ENCODE data around the gene NT5C2. TPM values are rescaled to one million over a fixed set of nuclear protein-coding genes. Genes with fewer than 3 reads are reported as not detected.
"Not testable (repeated sequence)": the region's sequence is repeated elsewhere in the genome, so short reads cannot be mapped to it uniquely, and the experiment has no call there.

NT5C2 gene
- total RNA-seq, 1 donor from 2014 or later: 158 TPM

DNA sequence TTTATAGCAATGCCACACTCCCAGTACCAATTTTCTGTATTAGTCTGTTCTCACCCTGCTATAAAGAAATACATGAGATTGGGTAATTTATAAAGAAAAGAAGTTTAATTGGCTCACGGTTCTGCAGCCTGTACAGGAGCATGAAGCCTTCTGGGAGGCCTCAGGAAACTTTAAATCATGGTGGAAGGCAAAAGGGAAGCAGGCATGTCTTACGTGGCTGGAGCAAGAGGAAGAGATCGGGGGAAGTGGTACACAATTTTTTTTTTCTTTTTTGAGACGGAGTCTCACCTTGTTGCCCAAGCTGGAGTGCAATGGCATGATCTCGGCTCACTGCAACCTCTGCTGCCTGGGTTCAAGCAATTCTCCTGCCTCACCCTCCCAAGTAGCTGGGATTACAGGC, 31.6 kb upstream of the NT5C2 start:
- H3K27me3 ChIP-seq (ENCODE audit: control insufficient read depth in 3 of 3, insufficient read depth in 3 of 3, low read length in 3 of 3); H3K27ac ChIP-seq (ENCODE audit: low read depth, low read length); H3K9me3 ChIP-seq (ENCODE audit: control insufficient read depth in 3 of 3, low read length in 3 of 3); H3K4me3 ChIP-seq (ENCODE audit: low read length in 3 of 3); H3K9ac ChIP-seq (ENCODE audit: low read depth in 1 of 3, low read length in 3 of 3); H3K36me3 ChIP-seq (ENCODE audit: control insufficient read depth in 3 of 3, insufficient read depth in 3 of 3, low read length in 3 of 3): not testable (repeated sequence)
- H3K4me1 ChIP-seq (ENCODE audit: control insufficient read depth in 3 of 3, insufficient read depth in 3 of 3, low read length in 3 of 3): peaks cover 6 to 21% (median 16%) of the 10 kb centered on the region in 3 donors

DNA sequence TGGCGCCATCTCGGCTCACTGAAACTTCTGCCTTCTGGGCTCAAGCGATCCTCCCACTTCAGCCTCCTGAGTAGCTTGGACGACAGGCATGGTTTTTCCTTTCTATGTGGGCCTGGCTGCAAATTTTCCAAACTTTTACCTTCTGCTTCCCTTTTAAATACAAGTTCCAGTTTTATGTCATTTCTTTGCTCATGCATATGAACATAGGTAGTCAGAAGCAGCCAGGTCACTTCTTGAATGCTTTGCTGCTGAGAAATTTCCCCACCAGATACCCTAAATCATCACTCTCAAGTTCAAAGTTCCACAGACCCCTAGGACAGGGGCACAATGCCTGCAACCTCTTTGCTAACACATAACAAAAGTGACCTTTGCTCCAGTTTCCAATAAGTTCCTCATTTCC, 31.1 kb upstream of the NT5C2 start:
- peaks cover 5 to 18% (median 14%) of the 10 kb centered on the region in 3 donors for H3K4me1 ChIP-seq (ENCODE audit: control insufficient read depth in 3 of 3, insufficient read depth in 3 of 3, low read length in 3 of 3)
- H3K27ac ChIP-seq (ENCODE audit: low read depth, low read length): no peak overlapping the region
- no peaks in the 10 kb centered on the region for H3K27me3 ChIP-seq (ENCODE audit: control insufficient read depth in 3 of 3, insufficient read depth in 3 of 3, low read length in 3 of 3)
- H3K36me3 ChIP-seq (ENCODE audit: control insufficient read depth in 3 of 3, insufficient read depth in 3 of 3, low read length in 3 of 3): no peaks in the 10 kb centered on the region
- H3K9me3 ChIP-seq (ENCODE audit: control insufficient read depth in 3 of 3, low read length in 3 of 3): peaks cover 0 to 5% (median 0%) of the 10 kb centered on the region in 3 donors
- no peak overlapping the region for H3K4me3 ChIP-seq (ENCODE audit: low read length in 3 of 3)
- no peak overlapping the region for H3K9ac ChIP-seq (ENCODE audit: low read depth in 1 of 3, low read length in 3 of 3)

DNA sequence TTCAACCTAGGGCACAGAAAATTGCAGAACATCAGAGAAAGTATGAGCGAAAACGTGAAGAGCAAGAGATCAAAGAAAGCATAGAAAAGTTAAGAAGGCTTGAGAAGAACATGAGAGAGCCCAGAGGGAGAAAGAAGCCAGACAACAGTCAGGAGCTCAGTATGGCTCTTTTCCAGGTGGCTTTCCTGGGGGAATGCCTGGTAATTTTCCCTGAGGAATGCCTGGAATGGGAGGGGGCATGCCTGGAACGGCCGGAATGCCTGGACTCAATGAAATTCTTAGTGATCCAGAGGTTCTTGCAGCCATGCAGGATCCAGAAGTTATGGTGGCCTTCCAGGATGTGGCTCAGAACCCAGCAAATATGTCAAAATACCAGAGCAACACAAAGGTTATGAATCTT, 23.3 kb upstream of the NT5C2 start:
- not testable (repeated sequence) for H3K36me3 ChIP-seq (ENCODE audit: control insufficient read depth in 3 of 3, insufficient read depth in 3 of 3, low read length in 3 of 3); H3K9me3 ChIP-seq (ENCODE audit: control insufficient read depth in 3 of 3, low read length in 3 of 3); H3K4me1 ChIP-seq (ENCODE audit: control insufficient read depth in 3 of 3, insufficient read depth in 3 of 3, low read length in 3 of 3); H3K27me3 ChIP-seq (ENCODE audit: control insufficient read depth in 3 of 3, insufficient read depth in 3 of 3, low read length in 3 of 3); H3K4me3 ChIP-seq (ENCODE audit: low read length in 3 of 3); H3K9ac ChIP-seq (ENCODE audit: low read depth in 1 of 3, low read length in 3 of 3); H3K27ac ChIP-seq (ENCODE audit: low read depth, low read length)

DNA sequence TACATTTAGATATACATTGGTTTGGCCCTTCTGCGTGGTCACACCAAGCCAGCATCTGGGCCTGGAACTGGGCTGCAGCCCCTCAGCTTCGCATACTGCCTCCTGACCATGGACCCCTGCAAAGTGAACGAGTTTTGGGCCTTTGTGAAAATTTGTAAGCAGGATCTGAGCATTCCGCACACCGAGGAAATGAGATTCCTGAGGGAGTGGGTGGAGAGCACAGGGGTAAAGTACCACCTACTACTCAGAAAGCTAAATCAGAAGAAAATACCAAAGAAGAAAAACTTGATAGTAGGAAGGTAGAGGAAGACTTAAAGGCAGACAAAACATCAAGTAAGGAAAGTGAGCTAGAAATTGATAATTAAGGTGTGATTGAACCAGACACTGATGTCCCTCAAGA, 22.5 kb upstream of the NT5C2 start:
- H3K36me3 ChIP-seq (ENCODE audit: control insufficient read depth in 3 of 3, insufficient read depth in 3 of 3, low read length in 3 of 3): no peaks in the 10 kb centered on the region

DNA sequence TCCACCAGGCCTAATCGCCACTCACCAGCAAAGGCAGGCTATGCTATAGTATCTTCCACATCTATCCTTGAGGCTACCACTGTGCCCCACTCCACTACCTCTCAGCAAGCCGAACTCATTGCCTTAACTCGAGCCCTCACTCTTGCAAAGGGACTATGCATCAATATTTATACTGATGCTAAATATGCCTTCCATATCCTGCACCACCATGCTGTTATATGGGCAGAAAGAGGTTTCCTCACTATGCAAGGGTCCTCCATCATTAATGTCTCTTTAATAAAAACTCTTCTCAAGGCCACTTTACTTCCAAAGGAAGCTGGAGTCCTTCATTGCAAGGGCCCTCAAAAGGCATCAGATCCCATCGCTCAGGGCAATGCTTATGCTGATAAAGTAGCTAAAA, 17.2 kb upstream of the NT5C2 start:
- H3K9ac ChIP-seq (ENCODE audit: low read depth in 1 of 3, low read length in 3 of 3); H3K4me3 ChIP-seq (ENCODE audit: low read length in 3 of 3); H3K27ac ChIP-seq (ENCODE audit: low read depth, low read length); H3K9me3 ChIP-seq (ENCODE audit: control insufficient read depth in 3 of 3, low read length in 3 of 3); H3K27me3 ChIP-seq (ENCODE audit: control insufficient read depth in 3 of 3, insufficient read depth in 3 of 3, low read length in 3 of 3); H3K4me1 ChIP-seq (ENCODE audit: control insufficient read depth in 3 of 3, insufficient read depth in 3 of 3, low read length in 3 of 3); H3K36me3 ChIP-seq (ENCODE audit: control insufficient read depth in 3 of 3, insufficient read depth in 3 of 3, low read length in 3 of 3): not testable (repeated sequence)

More for the DNA sequence above, 22.5 kb upstream of the NT5C2 start:
- H3K9ac ChIP-seq (ENCODE audit: low read depth in 1 of 3, low read length in 3 of 3): no peak overlapping the region
- H3K9me3 ChIP-seq (ENCODE audit: control insufficient read depth in 3 of 3, low read length in 3 of 3): no peaks in the 10 kb centered on the region
- no peaks in the 10 kb centered on the region for H3K27me3 ChIP-seq (ENCODE audit: control insufficient read depth in 3 of 3, insufficient read depth in 3 of 3, low read length in 3 of 3)
- H3K4me3 ChIP-seq (ENCODE audit: low read length in 3 of 3): no peak overlapping the region
- no peak overlapping the region for H3K27ac ChIP-seq (ENCODE audit: low read depth, low read length)
- H3K4me1 ChIP-seq (ENCODE audit: control insufficient read depth in 3 of 3, insufficient read depth in 3 of 3, low read length in 3 of 3): peaks cover 2 to 6% (median 3%) of the 10 kb centered on the region in 3 donors

DNA sequence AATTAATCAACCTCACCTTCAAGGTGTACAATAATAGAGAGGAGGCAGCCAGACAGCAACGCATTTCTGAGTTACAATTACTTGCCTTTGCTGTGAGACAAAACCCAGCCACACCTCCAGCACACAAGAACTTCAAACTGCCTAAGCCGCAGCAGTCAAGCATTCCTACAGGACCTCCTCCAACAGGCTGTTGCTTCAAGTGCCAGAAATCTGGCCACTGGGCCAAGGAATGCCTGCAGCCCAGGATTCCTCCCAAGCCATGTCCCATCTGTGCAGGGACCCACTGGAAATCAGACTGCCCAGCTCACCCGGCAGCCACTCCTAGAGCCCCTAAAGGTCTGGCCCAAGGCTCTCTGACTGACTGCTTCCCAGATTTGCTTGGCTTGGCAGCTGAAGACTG, 14.6 kb upstream of the NT5C2 start:
- not testable (repeated sequence) for H3K4me3 ChIP-seq (ENCODE audit: low read length in 3 of 3); H3K36me3 ChIP-seq (ENCODE audit: control insufficient read depth in 3 of 3, insufficient read depth in 3 of 3, low read length in 3 of 3); H3K9me3 ChIP-seq (ENCODE audit: control insufficient read depth in 3 of 3, low read length in 3 of 3); H3K27ac ChIP-seq (ENCODE audit: low read depth, low read length); H3K27me3 ChIP-seq (ENCODE audit: control insufficient read depth in 3 of 3, insufficient read depth in 3 of 3, low read length in 3 of 3); H3K9ac ChIP-seq (ENCODE audit: low read depth in 1 of 3, low read length in 3 of 3); H3K4me1 ChIP-seq (ENCODE audit: control insufficient read depth in 3 of 3, insufficient read depth in 3 of 3, low read length in 3 of 3)

DNA sequence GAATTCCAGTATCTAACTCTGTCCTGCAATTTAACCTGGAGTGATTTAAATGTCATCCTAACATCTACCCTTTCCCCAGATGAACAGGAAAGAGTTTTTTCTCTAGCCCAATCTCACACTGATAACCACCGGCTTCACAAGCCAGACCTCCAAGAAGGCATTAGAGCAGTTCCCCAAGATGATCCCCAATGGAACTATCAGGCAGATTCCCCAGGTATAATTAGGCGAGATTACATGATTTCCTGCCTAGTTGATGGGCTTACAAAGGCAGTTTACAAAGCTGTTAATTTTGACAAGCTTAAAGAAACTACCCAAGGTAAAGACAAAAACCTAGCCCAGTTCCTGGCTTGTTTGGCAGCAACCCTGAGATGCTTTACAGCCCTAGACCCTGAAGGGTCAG, 14.1 kb upstream of the NT5C2 start:
- Histone ChIP-seq H3K4me3 (ENCODE audit: low read length in 3 of 3) (no peak overlapping the region), H3K27me3 (ENCODE audit: control insufficient read depth in 3 of 3, insufficient read depth in 3 of 3, low read length in 3 of 3) (no peaks in the 10 kb centered on the region), H3K4me1 (ENCODE audit: control insufficient read depth in 3 of 3, insufficient read depth in 3 of 3, low read length in 3 of 3) (peaks cover 0 to 9% (median 3%) of the 10 kb centered on the region in 3 donors), H3K9ac (ENCODE audit: low read depth in 1 of 3, low read length in 3 of 3) (no peak overlapping the region), H3K9me3 (ENCODE audit: control insufficient read depth in 3 of 3, low read length in 3 of 3) (no peaks in the 10 kb centered on the region), H3K27ac (ENCODE audit: low read depth, low read length) (no peak overlapping the region), H3K36me3 (ENCODE audit: control insufficient read depth in 3 of 3, insufficient read depth in 3 of 3, low read length in 3 of 3) (no peaks in the 10 kb centered on the region)

DNA sequence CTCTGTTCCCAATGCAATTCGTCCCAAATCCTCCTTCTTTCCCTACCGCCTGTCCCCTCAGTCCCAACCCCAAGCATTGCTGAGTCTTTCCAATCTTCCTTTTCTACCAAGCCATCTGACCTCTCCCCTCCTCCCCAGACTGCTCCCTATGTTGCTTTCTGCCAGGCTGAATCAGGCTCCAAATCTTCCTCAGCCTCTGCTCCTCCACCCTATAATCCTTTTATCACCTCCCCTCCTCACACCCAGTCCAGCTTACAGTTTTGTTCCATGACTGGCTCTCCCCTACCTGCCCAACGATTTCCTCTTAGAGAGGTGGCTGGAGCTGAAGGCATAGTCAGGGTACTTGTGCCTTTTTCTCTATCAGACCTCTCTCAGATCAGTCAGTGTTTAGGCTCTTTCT, 13.6 kb upstream of the NT5C2 start:
- not testable (repeated sequence) for H3K4me3 ChIP-seq (ENCODE audit: low read length in 3 of 3); H3K36me3 ChIP-seq (ENCODE audit: control insufficient read depth in 3 of 3, insufficient read depth in 3 of 3, low read length in 3 of 3); H3K27ac ChIP-seq (ENCODE audit: low read depth, low read length); H3K4me1 ChIP-seq (ENCODE audit: control insufficient read depth in 3 of 3, insufficient read depth in 3 of 3, low read length in 3 of 3); H3K27me3 ChIP-seq (ENCODE audit: control insufficient read depth in 3 of 3, insufficient read depth in 3 of 3, low read length in 3 of 3); H3K9ac ChIP-seq (ENCODE audit: low read depth in 1 of 3, low read length in 3 of 3); H3K9me3 ChIP-seq (ENCODE audit: control insufficient read depth in 3 of 3, low read length in 3 of 3)

DNA sequence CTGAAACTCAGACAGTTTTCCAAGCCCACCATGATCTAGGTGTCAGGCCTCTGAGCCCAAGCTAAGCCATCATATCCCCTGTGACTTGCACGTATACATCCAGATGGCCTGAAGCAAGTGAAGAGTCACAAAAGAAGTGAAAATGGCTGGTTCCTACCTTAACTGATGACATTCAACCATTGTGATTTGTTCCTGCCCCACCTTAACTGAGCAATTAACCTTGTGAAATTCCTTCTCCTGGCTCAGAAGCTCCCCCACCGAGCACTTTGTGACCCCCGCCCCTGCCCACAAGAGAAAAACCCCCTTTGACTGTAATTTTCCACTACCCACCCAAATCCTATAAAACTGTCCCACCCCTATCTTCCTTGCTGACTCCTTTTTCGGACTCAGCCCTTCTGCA, 12.3 kb upstream of the NT5C2 start:
- not testable (repeated sequence) for H3K27ac ChIP-seq (ENCODE audit: low read depth, low read length); H3K9me3 ChIP-seq (ENCODE audit: control insufficient read depth in 3 of 3, low read length in 3 of 3); H3K4me3 ChIP-seq (ENCODE audit: low read length in 3 of 3); H3K27me3 ChIP-seq (ENCODE audit: control insufficient read depth in 3 of 3, insufficient read depth in 3 of 3, low read length in 3 of 3); H3K4me1 ChIP-seq (ENCODE audit: control insufficient read depth in 3 of 3, insufficient read depth in 3 of 3, low read length in 3 of 3); H3K9ac ChIP-seq (ENCODE audit: low read depth in 1 of 3, low read length in 3 of 3); H3K36me3 ChIP-seq (ENCODE audit: control insufficient read depth in 3 of 3, insufficient read depth in 3 of 3, low read length in 3 of 3)

DNA sequence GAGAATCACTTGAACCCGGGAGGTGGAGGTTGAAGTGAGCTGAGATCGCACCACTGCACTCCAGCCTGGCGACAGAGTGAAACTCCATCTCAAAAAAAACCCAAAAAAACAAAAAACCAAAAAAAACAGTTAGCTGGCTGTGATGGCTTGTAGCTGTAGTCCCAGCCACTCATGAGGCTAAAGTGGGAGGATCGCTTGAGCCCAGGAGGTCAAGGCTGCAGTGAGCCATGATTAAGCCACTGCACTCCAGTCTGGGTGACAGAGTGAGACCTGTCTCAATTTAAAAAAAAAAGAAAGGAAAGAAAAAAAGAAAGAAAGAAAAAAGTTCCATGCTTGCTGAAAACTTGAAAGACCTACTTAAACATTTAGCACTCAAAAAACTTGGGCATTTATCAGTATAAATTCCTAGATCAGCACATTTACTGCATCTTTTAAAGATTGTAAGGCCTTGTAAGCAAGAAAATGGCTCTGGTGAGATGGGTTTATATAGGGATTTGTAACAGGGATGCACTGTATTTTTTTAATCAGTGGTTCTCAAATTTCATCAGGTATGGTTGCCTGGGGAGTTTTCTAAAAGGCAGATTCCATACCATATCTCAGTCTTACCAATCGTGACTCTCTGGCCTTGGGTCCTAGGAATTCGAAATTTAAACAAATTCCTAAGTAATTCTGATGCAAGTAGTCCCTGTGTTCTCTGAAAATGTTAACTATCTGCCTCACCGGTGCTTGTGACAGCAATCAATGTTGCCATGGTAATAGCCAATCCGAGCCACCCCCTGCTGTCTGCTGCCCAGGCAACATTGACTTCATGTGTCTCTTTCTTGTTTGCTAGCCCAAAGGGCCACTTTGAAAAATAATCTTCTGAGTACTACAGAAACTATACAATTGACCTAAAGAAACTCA, 11.5 kb upstream of the NT5C2 start:
- no peak overlapping the region for H3K27ac ChIP-seq (ENCODE audit: low read depth, low read length)
- H3K4me3 ChIP-seq (ENCODE audit: low read length in 3 of 3): no peak overlapping the region
- no peaks in the 10 kb centered on the region for H3K9me3 ChIP-seq (ENCODE audit: control insufficient read depth in 3 of 3, low read length in 3 of 3)
- H3K9ac ChIP-seq (ENCODE audit: low read depth in 1 of 3, low read length in 3 of 3): no peak overlapping the region
- H3K27me3 ChIP-seq (ENCODE audit: control insufficient read depth in 3 of 3, insufficient read depth in 3 of 3, low read length in 3 of 3): no peaks in the 10 kb centered on the region
- H3K36me3 ChIP-seq (ENCODE audit: control insufficient read depth in 3 of 3, insufficient read depth in 3 of 3, low read length in 3 of 3): no peaks in the 10 kb centered on the region
- peaks cover 0 to 9% (median 3%) of the 10 kb centered on the region in 3 donors for H3K4me1 ChIP-seq (ENCODE audit: control insufficient read depth in 3 of 3, insufficient read depth in 3 of 3, low read length in 3 of 3)

Data from skeletal muscle tissue (tissue), 4 donors.